Stimulated activated CD8-positive, alpha-beta memory T cell treated with anti-CD3 and anti-CD28 coated beads, Interleukin-7, amount 100 ng/mL, for 1 hour (primary cell): ENCODE results near the gene RELA.
A peak's percentile ranks its signal among the peaks of the same experiment; 100 is the strongest.
"Not testable (repeated sequence)": the region's sequence is repeated elsewhere in the genome, so short reads cannot be mapped to it uniquely, and the experiment has no call there.

Experiments used
- DNase-seq, 2 donors: peaks; one replicate each; pipeline ENCODE4 v3.0.0-alpha.2; 2020; ENCODE audit warnings: low read depth in 2 of 2

The RELA gene

DNA sequence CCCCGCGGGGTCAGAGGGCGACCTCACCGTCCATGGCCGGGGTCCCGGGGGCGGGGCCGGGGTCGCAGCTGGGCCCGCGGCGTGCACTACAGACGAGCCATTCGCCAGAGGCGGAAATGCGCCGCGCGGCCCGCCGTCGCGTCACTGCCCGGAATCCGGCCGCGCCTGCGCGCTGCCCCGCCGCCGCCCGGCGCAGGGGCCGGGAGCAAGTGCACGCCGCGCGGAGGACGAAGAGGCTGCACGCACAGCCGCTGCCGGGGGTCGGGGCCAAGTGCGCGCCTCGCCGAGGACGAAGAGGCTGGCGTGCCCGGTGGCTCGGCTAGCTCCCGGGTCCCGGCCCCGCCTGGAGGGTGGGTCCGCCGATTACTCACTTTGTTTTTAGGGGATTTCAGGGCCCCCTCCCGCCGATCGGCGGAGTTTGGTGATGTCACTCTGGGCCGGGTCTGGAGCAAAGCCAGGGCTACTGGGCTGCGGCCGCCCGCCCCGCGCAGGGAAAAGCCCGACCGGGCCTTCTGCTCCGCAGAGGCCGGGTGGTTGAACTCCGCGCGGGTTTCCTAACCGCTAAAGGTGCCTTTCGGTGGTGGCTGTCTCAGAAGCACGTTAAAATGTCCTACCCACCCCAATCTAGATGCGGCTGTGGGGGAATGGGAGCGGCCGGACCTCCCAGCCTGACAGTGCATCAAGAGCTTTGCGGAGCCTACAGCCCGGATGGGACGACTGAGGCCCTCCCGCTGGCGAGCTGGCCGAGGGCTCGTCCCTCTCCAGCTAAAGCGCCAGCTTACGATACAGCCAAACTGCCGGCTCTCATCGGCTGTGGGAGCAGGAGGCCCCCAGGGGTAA is at the start of gene RELA:
Gene RELA, minus strand, starts transcription at position 118 of the 840 bp plus-strand sequence. Its CDS starts 84 bp downstream, at position 34.
- peak; percentile 79 to 84 for DNase-seq

DNA sequence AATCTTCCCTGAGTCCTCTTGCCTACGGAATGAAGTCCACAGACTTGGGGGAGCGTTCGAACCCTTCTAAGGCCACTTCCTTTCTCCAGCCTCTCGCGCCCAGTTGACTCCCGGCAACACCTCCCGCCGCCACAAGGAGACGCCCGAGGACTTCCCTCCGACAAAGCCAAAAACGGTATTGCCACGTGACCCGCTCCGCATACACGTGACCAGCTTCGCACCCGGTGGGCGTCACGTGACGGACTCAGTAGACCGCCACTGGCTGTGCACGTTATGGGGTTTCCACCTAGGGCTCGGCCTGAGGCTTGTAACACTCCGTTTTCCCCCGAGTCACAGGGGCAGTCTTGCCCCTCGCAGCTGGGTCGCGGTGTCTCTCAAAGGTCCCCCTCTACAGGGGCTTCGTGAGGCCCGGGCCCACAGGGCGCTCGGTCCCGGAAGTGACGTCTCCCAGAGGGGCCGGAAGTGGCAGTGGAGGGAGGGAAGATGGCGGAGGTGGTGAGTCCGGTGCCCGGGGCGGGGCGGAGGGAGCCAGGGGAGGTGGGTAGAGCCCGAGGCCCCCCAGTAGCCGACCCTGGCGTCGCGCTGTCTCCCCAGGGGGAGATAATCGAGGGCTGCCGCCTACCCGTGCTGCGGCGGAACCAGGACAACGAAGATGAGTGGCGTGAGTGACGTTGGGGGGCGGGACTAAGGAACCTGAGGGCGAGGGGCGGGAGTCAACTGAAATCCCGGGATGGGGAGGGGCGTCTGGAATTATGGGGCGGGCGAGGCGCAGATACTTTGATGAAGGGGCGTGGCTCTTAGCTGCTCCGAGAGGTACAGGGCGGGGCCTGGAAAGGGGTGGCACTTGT is 49.3 kb upstream of the RELA start, which contains the start of gene KAT5:
Gene KAT5, plus strand, starts transcription at position 468 of the 848 bp plus-strand sequence. Its CDS starts 16 bp downstream, at position 484.
- peak; percentile 92 to 96 for DNase-seq

DNA sequence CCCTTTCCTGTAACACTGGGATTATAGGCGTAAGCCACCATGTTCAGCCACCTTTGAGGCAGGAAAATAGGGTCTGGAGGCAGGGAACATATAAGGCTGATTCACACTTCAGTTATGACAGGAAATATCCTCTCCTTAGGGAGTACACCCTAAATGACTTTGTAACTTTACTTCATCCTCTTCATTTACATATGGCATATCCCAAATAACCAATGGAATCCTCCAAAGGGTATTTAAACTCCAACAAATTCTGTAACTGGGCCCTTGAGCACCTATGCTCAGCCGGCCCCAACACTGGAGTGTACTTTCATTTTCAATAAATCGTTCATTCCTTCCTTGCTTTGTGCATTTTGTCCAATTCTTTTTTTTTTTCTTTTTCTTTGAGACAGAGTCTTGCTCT is 47.7 kb upstream of the RELA start:
- no peak for DNase-seq

DNA sequence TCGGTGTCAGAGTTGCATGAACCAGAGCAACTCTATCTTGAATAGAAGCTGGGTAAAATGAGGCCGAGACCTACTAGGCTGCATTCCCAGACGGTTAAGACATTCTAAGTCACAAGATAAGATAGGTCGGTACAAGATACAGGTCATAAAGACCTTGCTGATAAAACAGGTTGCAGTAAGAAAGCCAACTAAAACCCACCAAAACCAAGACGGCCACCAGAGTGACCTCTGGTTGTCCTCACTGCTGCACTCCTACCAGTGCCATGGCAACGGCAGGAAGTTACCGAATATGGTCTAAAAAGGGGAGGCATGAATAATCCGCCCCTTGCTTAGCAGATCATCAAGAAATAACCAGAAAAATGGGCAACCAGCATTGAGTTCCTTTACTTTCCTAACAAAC is 46.9 kb upstream of the RELA start:
- no peak for DNase-seq

DNA sequence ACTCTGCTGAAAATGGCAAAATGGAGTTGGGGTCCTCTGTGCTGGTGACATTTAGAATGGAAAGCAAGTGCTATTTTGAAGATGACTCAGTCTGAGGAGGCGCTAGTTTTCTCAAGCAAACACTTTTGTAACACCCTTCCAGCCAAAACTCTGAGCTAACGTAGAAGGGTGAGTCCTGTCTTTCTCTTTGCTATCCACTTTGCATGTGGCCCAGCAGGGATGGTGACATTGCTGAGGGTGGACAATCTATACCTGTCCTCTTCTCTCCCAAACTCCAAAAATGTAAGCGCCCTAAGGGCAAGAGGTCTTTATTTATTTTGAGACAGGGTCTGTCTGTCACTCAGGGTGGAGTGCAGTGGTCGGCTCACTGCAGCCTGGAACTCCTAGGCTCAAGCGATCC is 45.7 kb upstream of the RELA start:
- no peak for DNase-seq

DNA sequence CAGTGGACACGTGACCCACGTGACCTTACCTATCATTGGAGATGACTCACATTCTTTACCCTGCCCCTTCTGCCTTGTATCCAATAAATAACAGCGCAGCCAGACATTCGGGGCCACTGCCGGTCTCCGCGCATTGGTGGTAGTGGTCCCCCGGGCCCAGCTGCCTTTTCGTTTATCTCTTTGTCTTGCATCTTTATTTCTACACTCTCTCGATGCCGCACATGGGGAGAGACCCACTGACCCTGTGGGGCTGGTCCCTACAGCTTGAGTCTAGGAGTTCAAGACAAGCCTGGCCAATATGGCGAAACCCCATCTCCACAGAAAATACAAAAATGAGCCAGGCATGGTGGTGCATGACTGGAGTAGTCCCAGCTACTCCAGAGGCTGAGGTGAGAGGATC is 44.3 kb upstream of the RELA start:
- DNase-seq, result not testable (repeated sequence)

DNA sequence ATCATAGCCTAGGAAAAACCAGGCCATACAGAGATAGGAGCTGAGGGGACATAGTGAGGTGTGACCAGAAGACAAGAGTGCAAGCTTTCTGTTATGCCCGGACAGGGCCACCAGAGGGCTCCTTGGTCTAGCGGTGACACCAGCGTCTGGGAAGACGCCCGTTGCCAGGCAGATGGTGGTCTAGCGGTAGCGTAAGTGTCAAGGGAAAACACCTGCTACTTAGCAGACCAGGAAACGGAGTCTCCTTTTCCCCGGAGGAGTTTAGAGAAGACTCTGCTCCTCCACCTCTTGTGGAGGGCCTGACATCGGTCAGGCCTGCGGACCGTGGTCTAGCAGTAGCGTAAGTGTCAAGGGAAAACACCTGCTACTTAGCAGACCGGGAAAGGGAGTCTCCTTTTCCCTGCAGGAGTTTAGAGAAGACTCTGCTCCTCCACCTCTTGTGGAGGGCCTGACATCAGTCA is 43.6 kb upstream of the RELA start:
- DNase-seq, result peak; percentile 55

DNA sequence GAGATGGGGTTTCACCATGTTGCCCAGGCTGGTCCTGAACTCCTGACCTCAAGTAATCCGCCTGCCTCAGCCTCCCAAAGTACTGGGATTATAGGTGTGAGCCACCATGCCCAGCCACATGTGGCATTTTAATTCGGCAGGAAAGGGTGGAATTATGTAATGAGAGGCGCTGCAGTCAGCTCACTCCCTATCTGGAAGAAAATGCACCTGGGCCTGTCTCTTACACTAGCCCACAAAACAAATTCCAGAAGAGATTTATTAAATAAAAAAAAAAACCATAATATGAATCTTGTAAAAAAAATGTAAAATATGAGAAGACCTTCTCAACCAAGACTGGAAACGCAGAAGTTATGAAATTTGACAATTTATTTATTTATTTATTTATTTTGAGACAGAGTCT is 41.1 kb upstream of the RELA start:
- no peak for DNase-seq

DNA sequence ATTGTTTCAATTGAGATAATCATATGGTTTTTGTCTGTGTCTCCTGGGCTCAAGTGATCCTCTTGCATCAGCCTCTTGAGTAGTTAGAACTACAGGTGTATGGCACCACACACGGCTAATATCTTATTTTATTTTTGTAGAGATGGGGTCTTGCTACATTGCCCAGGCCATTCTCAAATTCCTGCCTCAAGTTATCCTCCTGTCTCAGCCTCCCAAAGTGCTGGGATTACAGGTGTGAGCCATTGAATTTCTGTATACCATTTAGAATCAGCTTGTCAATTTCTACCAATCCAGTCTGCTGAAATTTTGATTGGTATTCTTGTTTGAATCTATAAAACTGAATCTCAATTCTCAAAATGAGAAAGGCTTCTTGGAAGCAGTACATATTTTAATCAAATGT is 39.0 kb upstream of the RELA start:
- DNase-seq, result no peak

DNA sequence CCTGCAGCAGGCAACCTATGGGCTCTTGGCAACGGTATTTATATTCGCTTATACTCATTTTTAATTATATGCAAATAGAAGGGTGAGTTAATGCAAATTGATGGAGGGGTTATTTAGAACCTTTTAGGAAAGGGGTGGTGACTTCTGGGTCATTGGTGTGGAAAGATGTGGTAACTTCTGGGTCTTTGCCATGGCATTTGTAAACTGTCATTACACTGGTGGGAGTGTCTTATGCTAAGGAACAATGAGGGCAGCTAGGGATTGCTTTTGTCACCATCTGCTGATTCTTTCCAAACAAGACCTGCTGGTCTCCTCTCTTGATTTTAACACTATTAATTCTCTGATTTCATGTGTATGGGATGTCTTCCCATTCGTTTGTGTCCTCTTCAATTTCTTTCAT is 37.7 kb upstream of the RELA start:
- DNase-seq, result no peak

DNA sequence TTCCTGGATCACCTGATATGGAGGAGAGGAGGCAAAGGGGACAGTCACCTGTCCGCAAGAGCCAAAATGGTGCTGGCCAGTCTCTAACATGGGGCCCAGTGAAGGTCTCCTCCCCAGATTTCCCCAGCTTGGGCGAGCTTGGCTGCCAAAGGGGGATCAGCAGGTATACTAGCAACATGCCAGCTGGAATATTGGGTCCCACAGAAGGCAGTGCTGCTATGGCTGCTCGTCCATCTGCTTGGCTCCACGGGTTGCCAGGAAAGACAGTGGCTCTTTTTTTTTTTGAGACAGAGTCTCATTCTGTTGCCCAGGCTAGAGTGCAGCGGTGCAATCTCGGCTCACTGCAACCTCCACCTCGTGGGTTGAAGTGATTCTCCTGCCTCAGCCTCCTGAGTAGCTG is 36.6 kb upstream of the RELA start:
- no peak for DNase-seq

DNA sequence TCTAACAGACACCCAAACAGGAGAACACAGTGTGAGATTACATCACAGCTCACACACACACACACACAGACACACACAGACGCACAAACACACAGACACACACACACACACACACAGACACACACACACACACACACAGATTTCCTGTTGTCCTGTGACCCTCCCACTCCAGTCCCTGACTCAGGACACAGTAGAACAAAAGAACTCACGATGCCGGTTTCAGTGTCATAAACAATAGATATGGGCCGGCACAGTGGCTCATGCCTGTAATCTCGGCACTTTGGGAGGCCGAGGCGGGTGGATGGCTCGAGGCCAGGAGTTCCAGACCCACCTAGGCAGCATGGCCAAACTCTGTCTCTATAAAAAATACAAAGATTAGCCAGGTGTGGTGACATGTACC is 35.5 kb upstream of the RELA start:
- DNase-seq, result no peak

DNA sequence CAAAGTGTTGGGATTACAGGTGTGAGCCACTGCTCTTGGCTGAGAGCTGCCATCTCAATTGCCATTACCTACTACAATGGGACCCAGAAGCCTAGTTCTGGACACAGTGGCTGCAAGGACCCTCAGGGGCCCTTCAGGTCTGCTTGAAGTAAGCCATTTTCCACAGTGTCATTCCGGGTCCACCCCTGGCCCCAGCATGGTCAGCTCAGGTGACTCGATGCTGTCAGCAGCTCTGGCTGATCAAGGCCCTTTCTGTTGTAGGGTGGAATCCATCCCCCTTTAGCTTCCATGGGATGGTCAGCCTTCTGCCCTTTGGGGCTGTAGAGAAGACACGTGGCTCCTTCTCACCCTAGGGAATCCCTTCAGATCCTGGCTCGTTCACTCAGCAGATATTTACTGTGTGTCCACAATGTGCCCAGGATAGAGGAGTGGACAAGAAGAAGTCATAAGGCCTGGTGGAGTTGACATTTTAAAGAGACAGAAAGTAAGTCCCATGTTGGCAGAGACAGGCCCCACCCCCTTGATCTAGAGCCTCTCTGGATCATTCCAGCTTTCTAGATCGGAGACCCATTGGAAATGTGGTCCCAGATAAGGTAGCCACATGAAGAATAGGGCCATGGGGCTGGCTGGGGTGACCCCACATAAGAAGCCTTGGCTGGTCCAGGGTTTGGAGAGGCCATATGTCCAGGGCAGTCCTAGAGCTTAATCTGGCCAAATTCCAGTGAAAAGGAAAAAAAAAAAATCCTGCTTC is 34.3 kb upstream of the RELA start:
- DNase-seq, result no peak

DNA sequence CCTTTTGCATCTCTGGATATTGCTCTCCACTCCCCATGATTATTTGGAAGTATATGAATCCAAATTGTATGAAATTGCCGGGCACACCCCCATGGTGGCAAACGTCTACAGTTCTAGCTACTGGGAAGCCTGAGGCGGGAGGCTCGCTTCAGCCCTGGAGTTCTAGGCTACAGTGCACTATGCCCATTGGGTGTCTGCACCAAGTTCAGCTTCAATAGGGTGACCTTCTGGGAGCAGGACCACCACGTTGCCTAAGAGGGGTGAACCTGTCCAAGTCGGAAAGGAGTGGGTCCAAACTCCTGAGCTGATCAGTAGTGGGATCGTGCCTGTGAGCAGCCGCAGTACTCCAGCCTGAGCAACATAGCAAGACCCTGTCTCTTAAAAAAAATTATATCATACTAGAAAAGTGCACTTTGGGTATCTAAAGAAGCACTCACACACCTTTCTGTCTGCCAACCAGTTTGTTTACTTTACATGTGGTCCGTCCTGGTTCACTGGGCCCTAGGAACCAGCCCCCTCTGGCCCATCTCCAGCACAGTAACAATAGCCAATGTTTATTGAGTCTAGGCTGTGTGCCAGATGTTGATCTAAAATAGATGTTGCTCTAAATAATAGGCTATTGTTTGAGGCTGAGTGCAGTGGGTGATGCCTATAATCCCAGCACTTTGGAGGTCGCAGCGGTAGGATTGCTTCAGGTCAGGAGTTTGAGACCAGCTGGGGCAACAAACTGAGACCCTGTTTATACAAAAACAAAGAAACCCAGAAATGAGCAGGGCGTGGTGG is 32.9 kb upstream of the RELA start:
- DNase-seq, result no peak

DNA sequence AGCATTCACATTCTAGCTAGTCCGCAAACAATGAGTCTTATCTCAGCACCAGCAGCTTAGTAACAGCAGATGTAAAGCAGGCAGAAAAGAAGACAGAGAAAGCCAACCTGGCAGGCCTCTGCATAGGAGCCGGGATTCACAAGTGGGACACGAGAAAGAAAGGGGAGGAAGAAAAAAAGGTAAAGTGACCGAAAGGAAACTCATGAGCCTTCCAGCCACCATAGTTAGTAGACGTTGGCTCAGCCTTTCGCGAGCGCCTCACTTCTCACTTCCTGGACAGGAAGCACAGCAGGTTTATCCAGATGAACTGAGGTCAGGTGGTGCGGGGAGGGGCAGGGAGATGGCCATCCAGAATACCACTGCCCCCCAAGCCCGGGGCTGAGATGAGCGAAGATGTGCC is 29.7 kb upstream of the RELA start:
- DNase-seq, result no peak

DNA sequence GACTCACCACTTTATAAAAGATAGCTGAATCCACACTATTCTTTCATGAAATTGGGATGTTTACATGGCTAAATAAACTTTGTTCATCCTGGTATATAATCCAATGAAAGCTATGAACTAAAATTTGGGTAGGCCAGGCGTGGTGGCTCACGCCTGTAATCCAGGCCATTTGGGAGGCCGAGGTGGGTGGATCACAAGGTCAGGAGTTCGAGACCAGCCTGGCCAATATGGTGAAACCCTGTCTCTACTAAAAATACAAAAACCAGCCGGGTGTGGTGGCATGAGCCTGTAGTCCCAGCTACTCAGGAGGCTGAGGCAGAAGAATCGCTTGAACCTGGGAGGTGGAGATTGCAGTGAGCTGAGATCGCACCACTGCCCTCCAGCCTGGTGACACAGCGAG is 29.1 kb upstream of the RELA start:
- DNase-seq, result not testable (repeated sequence)

DNA sequence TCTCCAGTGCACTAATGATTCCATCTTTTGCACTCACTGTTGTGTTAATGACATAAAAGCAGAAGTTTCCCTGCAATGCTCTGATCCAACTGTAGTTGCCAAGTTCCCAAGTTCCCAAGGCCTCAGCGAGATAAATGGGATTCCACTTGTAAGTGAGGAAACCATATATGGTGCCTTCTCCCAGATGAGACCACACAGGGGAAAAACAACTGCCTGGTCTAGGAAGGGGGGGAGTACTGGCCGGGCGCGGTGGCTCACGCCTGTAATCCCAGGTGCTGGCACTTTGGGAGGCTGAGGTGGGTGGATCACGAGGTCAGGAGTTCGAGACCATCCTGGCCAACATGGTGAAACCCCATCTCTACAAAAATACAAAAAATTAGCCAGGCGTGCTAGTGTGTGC is 23.3 kb upstream of the RELA start:
- no peak for DNase-seq

DNA sequence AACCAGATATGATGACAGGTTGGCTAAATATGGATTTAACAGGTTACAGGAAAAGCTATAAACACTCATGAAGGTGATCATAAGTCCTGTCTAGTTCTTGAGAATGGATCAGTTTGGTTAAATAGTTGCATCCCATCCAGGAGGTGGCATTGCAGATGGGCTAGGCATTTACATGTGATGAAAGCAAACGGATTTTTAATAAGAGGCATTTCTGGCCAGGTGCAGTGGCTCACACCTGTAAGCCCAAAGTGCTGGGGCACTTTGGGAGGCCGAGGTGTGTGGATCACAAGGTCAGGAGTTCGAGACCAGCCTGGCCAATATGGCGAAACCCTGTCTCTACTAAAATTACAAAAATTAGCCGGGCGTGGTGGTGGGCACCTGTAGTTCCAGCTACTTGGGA is 20.8 kb upstream of the RELA start:
- not testable (repeated sequence) for DNase-seq

DNA sequence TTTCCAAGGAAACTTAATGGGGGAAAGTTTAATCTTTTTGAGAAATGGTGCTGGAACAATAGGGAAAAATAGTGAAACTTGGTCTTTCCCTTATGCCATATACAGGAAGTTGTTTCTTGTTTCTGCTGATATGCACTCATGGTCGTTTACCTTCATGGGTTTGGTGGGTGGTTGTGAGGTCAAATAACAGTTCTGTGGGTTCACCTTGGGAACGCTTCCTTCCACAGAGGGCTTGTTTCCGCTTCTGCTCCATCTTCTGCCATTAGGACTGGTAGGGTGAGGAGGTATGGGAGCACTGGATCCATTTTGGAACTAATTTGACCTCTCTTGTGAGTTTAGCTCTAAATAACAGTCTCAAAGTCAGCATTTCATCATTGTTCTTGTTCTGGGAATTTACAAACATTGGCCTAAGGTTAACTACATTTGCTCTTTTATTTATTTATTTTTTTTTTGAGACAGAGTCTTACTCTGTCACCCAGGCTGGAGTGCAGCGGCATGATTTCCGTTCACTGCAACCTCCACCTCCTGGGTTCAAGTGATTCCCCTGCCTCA is 17.6 kb upstream of the RELA start:
- DNase-seq, result no peak

DNA sequence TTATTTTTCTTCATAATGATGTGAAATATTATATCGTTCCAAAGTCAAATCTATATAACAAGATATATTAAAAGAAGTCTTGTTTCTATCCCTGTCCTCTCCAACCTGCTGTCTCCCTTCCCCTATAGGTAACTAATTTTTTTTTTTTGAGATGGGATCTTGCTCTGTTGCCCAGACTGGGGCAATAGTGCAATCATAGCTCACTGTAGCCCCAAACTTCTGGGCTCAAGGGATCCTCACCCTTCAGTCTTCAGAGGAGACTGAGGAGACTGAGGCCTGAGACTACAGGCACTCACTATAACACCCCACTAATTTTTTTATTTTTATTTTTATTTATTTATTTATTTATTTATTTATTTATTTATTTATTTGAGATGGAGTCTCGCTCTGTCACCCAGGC is 10.3 kb upstream of the RELA start:
- DNase-seq, result no peak
